Measurements from ENCODE around the gene DYNC1H1. TPM values are rescaled to one million over a fixed set of nuclear protein-coding genes. Genes with fewer than 3 reads are reported as not detected.
"Not testable (repeated sequence)": the region's sequence is repeated elsewhere in the genome, so short reads cannot be mapped to it uniquely, and the experiment has no call there.

DYNC1H1 gene
- total RNA-seq, 1 donor from 2014 or later = 496 TPM

GRCh38 chr14:102049258-102050025 is 85.1 kb downstream of the DYNC1H1 start:
- DNase-seq (ENCODE audit: low spot score) (no peak), ATAC-seq (no peak)
- intact Hi-C loops (cut with DNase I) = no loop called here

GRCh38 chr14:102050026-102050405 is 85.6 kb downstream of the DYNC1H1 start:
- no peak for ATAC-seq
- intact Hi-C loops (cut with DNase I) = no loop called here
- no peak for DNase-seq (ENCODE audit: low spot score)

- DNase-seq (ENCODE audit: low spot score) (no peak), ATAC-seq (peak; percentile 66)
- intact Hi-C loops (cut with DNase I) = no loop called here
These were observed 86.3 kb downstream of the DYNC1H1 start for GRCh38 chr14:102050625-102051024.

- intact Hi-C loops (cut with DNase I) = no loop called here
- ATAC-seq = no peak
- no peak for DNase-seq (ENCODE audit: low spot score)
These were observed 88.1 kb downstream of the DYNC1H1 start for GRCh38 chr14:102052522-102052921.

- no peak for ATAC-seq
- intact Hi-C loops (cut with DNase I) = no loop called here
- no peak for DNase-seq (ENCODE audit: low spot score)
These were observed 91.0 kb downstream of the DYNC1H1 start for GRCh38 chr14:102055181-102055901.

- ATAC-seq (peak; percentile 12), DNase-seq (ENCODE audit: low spot score) (no peak)
- intact Hi-C loops (cut with DNase I) = no loop called here
These were observed 92.5 kb downstream of the DYNC1H1 start for GRCh38 chr14:102056694-102057442.

- no peak for DNase-seq (ENCODE audit: low spot score)
- no peak for ATAC-seq
- intact Hi-C loops (cut with DNase I) = no loop called here
These were observed 93.2 kb downstream of the DYNC1H1 start for GRCh38 chr14:102057480-102058114.

- intact Hi-C loops (cut with DNase I) = no loop called here
- no peak for ATAC-seq
- no peak for DNase-seq (ENCODE audit: low spot score)
These were observed 93.8 kb downstream of the DYNC1H1 start for GRCh38 chr14:102058146-102058545.

DNA sequence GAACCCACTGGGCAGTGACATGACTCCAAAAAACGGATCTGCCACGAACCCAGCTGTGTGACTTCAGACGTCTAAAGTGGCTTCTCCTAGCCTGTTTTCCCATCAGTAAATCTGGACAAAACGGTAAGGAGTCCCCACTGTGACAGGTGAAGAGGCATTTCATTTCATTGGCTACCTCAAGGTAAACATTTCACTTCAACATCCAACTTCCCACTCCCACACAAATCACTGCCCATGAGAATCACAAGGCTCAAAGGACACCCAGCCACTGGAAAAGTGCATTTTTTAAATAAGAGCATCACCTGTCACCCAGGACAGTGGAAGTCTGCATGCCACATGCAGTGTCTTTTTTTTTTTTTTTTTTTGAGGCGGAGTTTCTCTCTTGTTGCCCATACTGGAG is 94.6 kb downstream of the DYNC1H1 start:
- no peak for DNase-seq (ENCODE audit: low spot score)
- intact Hi-C loops (cut with DNase I) = no loop called here
- ATAC-seq = no peak

DNA sequence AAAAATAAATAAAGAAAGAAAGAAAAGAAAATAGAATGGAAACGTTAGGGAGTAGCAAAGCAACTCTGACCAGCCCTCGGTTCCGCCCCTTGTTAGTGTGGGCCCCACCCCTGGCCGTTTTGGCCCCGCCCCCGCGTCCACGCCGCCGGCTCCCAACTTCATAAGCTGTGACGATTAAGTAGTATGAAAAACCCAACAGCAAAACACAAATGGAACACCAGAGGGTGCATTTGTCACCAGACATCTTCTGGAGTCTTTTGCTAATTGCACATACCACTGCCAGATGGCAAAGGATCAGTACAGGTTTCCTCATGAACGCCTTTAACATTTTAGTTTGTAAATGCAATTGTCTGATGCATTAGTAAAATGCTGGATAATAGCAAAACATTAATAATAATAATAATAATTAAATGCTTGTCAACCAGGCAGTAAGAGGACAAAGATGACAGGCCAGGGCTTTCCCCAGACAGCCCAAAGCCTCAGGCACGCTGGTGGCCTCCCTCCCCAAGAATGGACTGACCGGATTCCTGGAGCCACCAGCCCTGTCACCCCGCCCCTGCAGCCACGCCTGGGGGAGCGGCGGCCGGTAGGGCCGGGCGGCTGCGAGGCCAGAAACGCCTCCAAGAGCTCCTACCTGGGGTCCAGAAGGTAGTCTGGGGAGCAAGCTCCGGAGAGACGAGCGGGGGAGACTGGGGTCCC is 98.9 kb downstream of the DYNC1H1 start:
- ATAC-seq = peak; percentile 97

GRCh38 chr14:102063808-102064429 is 99.5 kb downstream of the DYNC1H1 start:
- intact Hi-C loops (cut with DNase I) = no loop called here
- ATAC-seq = peak; percentile 23
- DNase-seq (ENCODE audit: low spot score) = no peak

More for the DNA sequence above, 98.9 kb downstream of the DYNC1H1 start:
- intact Hi-C loops (cut with DNase I) = no loop called here
- DNase-seq (ENCODE audit: low spot score) = peak; percentile 91

- intact Hi-C loops (cut with DNase I); DNase-seq (ENCODE audit: low spot score); ATAC-seq: not testable (repeated sequence)
These were observed 100.2 kb downstream of the DYNC1H1 start for GRCh38 chr14:102064590-102064989.

DNA sequence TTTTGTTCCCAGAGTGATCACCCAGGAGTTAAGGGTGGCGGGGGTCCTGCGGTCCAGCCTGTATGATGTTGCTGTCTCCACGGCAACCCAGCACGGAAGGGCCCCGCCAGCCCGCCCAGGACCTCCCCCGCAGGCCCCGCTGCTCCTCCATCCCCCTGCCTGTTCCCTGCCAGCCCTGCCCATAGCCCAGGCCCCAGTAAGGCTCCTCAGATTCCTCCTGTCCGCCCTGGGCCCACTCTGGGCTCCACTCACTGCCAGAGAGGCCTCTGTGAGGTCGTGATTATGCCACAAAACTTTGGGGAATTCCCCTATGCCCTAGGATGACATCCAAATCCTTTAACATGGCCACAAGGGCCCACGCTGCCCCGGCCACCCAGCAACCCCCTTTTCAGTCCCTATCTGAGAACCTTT is 101.7 kb downstream of the DYNC1H1 start:
- DNase-seq (ENCODE audit: low spot score) (no peak), ATAC-seq (no peak)
- intact Hi-C loops (cut with DNase I) = no loop called here

DNA sequence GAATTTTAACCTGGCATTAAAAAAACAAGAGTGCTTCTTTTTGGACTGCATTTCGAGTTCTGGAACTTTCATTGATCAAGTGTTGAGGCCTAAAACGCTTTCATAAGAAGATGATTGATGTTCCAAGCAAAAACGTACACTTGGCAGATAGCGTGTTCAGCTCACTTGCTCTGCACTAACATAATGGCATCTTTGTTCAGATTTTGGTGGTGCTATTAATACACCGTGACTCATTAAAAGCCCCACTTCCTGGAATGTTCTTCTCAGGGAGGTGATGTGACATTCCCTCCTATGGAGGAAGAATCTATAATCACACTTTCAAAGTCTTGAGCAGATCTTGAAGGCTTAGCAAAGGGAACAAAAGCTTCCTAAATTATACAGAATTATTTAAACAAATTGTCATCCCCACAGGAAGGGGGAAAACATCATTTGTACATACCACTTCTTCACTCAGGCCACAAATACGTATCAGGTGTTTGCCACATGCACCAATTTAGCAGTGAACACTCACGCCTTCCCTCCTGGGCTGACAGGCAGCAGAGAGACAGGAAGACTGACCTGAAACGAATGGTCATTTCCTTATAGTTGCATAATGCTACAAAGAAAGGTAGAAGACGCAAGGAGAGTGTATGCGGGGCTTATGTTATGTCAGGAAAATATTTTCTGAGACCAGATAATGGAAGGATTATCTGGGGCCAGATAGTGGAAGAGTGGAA is 107.1 kb downstream of the DYNC1H1 start:
- intact Hi-C loops (cut with DNase I) = no loop called here
- DNase-seq (ENCODE audit: low spot score) (no peak), ATAC-seq (no peak)

GRCh38 chr14:102074415-102074964 is 110.1 kb downstream of the DYNC1H1 start:
- intact Hi-C loops (cut with DNase I) = no loop called here
- DNase-seq (ENCODE audit: low spot score) (no peak), ATAC-seq (no peak)

DNA sequence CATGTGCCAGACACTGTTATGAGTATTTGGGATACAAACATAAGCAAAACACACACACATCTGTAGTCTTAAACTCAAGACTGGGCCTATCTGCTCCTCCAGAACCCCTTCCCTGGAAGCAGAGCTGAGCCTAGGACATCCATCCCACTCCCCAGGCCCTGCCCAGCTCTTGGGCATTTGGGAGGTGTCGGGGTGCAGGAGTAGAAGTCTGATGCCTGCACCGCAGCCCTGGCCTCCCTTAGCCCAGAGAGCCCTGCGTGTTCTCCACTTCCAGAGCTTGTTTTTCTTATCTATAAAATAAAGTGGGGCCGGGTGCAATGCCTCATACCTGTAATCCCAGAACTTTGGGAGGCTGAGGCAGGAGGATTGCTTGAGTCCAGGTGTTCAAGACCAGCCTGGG is 110.8 kb downstream of the DYNC1H1 start:
- intact Hi-C loops (cut with DNase I) = loop anchor here (5.0 kb wide), 1 partner anchor 1152 kb away; no protein-coding TSS in a partner anchor
- no peak for DNase-seq (ENCODE audit: low spot score)
- ATAC-seq = no peak

- ATAC-seq (no peak), DNase-seq (ENCODE audit: low spot score) (no peak)
- intact Hi-C loops (cut with DNase I) = loop anchor here (5.0 kb wide), 1 partner anchor 1150 kb away; no protein-coding TSS in a partner anchor
These were observed 113.0 kb downstream of the DYNC1H1 start for GRCh38 chr14:102077382-102077709.
